ENCODE results near the gene FOXL3.

DNA sequence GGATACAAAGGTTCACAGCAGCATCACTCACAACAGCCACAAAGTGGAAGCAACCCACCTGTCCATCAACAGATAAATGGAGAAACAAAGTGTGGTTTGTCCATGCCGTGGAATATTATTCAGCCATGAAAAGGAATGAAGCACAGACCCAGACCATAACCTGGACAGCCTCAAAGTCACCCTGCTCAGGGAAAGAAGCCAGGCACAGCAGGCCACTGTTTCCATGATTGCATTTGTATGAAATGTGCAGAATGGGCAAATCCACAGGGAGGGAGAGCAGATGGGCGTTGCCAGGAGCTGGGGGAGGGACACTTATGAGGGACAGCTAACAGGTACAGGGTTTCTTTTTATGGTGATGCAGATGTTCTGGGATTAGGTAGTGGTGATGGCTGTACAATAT is 30.3 kb downstream of the FOXL3 start:
- TF ChIP-seq, protein P1, sequence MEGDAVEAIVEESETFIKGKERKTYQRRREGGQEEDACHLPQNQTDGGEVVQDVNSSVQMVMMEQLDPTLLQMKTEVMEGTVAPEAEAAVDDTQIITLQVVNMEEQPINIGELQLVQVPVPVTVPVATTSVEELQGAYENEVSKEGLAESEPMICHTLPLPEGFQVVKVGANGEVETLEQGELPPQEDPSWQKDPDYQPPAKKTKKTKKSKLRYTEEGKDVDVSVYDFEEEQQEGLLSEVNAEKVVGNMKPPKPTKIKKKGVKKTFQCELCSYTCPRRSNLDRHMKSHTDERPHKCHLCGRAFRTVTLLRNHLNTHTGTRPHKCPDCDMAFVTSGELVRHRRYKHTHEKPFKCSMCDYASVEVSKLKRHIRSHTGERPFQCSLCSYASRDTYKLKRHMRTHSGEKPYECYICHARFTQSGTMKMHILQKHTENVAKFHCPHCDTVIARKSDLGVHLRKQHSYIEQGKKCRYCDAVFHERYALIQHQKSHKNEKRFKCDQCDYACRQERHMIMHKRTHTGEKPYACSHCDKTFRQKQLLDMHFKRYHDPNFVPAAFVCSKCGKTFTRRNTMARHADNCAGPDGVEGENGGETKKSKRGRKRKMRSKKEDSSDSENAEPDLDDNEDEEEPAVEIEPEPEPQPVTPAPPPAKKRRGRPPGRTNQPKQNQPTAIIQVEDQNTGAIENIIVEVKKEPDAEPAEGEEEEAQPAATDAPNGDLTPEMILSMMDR (conservative IDR thresholded peaks at IDR 0.05 in 1 of 2, IDR thresholded peaks at IDR 0.05 in 1 of 2; ENCODE audit: extremely low read depth in 1 of 2, insufficient read depth in 1 of 2, low read depth in 1 of 2, low read length in 2 of 2), result no peak
- no peak for TF ChIP-seq EZH2 (IDR thresholded peaks at IDR 0.05; ENCODE audit: borderline replicate concordance, low read length)

Data from mammary epithelial cell (primary cell).